C4-2B (cell line): ENCODE measurements around the gene ACR.

Experiments used
- ZFX ChIP-seq: fragments of 450-650 bp; IDR thresholded peaks from 2 replicates; pipeline ENCODE4 v1.6.1; 2017
- TF ChIP-seq, protein P1 (sequence below): fragments of 450-650 bp; conservative IDR thresholded peaks from 2 replicates; pipeline ENCODE4 v1.5.1; 2017; ENCODE audit warnings: mild to moderate bottlenecking

DNA sequence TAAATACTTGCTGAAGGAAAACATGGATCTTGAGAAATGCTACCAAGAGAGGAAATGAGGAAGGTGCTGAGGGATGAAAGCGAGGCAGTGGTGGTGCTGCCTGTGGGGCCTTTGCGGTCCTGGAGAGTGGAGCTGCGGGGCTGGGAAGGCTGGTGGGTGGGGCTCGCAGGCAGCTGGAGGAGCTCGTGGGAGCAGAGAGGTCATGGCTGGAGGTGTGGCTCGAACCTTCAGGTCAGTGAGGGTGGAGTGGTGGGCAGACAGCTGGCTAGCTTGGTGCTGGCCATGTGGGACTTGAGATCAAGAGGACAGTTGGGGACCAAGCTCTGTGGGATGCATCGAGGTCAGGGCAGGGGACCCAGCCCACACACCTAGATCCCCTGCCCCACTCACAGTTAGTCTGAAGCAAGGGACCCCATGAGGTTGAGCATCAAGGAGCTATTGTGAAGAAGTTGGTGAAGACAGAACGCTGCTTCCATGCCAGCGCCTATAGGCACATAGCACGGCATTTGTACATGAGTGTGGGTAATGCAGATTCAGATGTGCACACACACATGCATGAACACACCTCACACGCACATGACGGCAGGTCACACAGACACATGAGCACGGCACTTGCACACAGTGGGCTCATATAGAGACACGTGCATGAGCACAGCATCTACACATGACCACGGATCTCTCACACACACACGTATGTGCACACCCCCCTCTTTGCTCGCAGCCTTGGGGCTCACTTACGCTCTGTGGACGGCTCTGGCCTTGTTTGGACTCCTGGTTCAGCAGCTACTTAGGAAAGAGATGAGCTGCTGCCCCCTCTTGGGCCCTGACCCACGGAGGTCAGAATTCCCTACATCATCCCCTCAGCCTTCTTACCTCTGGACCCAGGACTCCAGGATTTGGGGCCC, 34.9 kb upstream of the ACR start:
- TF ChIP-seq, protein P1, sequence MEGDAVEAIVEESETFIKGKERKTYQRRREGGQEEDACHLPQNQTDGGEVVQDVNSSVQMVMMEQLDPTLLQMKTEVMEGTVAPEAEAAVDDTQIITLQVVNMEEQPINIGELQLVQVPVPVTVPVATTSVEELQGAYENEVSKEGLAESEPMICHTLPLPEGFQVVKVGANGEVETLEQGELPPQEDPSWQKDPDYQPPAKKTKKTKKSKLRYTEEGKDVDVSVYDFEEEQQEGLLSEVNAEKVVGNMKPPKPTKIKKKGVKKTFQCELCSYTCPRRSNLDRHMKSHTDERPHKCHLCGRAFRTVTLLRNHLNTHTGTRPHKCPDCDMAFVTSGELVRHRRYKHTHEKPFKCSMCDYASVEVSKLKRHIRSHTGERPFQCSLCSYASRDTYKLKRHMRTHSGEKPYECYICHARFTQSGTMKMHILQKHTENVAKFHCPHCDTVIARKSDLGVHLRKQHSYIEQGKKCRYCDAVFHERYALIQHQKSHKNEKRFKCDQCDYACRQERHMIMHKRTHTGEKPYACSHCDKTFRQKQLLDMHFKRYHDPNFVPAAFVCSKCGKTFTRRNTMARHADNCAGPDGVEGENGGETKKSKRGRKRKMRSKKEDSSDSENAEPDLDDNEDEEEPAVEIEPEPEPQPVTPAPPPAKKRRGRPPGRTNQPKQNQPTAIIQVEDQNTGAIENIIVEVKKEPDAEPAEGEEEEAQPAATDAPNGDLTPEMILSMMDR, result no peak
- no peak for TF ChIP-seq ZFX
